SK-N-SH (cell line): Measurements from ENCODE around the gene ZNF335. TPM values are rescaled to one million over a fixed set of nuclear protein-coding genes. Genes with fewer than 3 reads are reported as not detected.

Source experiments
- CTCF ChIA-PET: fragments of 300-600, 350-600 bp; formaldehyde crosslinking; extraction: SDS; loops from one replicate; lab custom pipeline; 2021; lab: Yijun Ruan, JAX
- POLR2A ChIA-PET: fragments of 350-600 bp; sonication (Branson Sonifier 250); formaldehyde crosslinking; extraction: SDS; loops from one replicate; lab custom pipeline; 2020; ENCODE audit warnings: antibody characterized with exemption, inconsistent platforms; lab: Yijun Ruan, JAX
- DNase-seq: peaks from one replicate; pipeline ENCODE4 v3.0.0; 2012
- H2AFZ ChIP-seq: fragments of 200-600 bp; sonication (generic); 2 replicates; pipeline ENCODE4 v1.8.1; 2016; ENCODE audit warnings: antibody characterized with exemption, mild to moderate bottlenecking, low read depth
- H3F3A ChIP-seq: fragments of 200-600 bp; sonication (generic); replicated peaks from 2 replicates; pipeline ENCODE3; 2016; ENCODE audit warnings: antibody characterized with exemption, mild to moderate bottlenecking; ENCODE audit not compliant: insufficient read depth
- H3K27ac ChIP-seq, 2 experiments: fragments of 200-500 bp in 1 of 2; fragments of 200-600 bp in 1 of 2; sonication (Bioruptor generic) in 1 of 2; sonication (generic), shearing (Covaris generic) in 1 of 2; 2 replicates each; pipeline versions ENCODE4 v1.5.1 to v1.6.1; 2014 to 2016; ENCODE audit warnings: low read depth in 2 of 2, inconsistent platforms in 1 of 2, low read length in 1 of 2, mild to moderate bottlenecking in 1 of 2, mixed read lengths in 1 of 2
- H3K27me3 ChIP-seq: fragments of 200-600 bp; sonication (generic), shearing (Covaris generic); 2 replicates; pipeline ENCODE4 v1.6.1; 2016; ENCODE audit warnings: mixed run types; ENCODE audit not compliant: insufficient read depth
- H3K36me3 ChIP-seq, 2 experiments: fragments of 200-500 bp in 1 of 2; fragments of 200-600 bp in 1 of 2; sonication (Bioruptor generic) in 1 of 2; sonication (generic) in 1 of 2; replicated peaks in 1 of 2; 2 replicates each; pipeline versions ENCODE3 to v1.5.1; 2014 to 2016; ENCODE audit warnings: low read length in 1 of 2, mild to moderate bottlenecking in 1 of 2; ENCODE audit not compliant: insufficient read depth in 2 of 2, control insufficient read depth in 1 of 2
- H3K4me1 ChIP-seq, 2 experiments: fragments of 200-500 bp in 1 of 2; fragments of 200-600 bp in 1 of 2; sonication (Bioruptor generic) in 1 of 2; sonication (generic), shearing (Covaris generic) in 1 of 2; 2 replicates each; pipeline versions ENCODE4 v1.5.1 to v1.6.1; 2014 to 2016; ENCODE audit warnings: low read depth in 1 of 2, low read length in 1 of 2, mixed run types in 1 of 2; ENCODE audit not compliant: insufficient read depth in 2 of 2, control insufficient read depth in 1 of 2
- H3K4me2 ChIP-seq: fragments of 200-600 bp; sonication (generic), shearing (Covaris generic); 2 replicates; pipeline ENCODE4 v1.6.1; 2017; ENCODE audit warnings: mixed run types
- H3K4me3 ChIP-seq, 2 experiments: fragments of 200-500 bp in 1 of 2; fragments of 200-600 bp in 1 of 2; sonication (Bioruptor generic) in 1 of 2; sonication (generic), shearing (Covaris generic) in 1 of 2; 2 replicates each; pipeline versions ENCODE4 v1.5.1 to v1.8.1; 2014 to 2016; ENCODE audit warnings: low read depth in 2 of 2, inconsistent platforms in 1 of 2, low read length in 1 of 2, mild to moderate bottlenecking in 1 of 2, mixed read lengths in 1 of 2, moderate library complexity in 1 of 2
- H3K79me2 ChIP-seq: fragments of 200-600 bp; sonication (generic); 2 replicates; pipeline ENCODE4 v1.8.1; 2017; ENCODE audit warnings: mild to moderate bottlenecking; ENCODE audit not compliant: insufficient read depth
- H3K9ac ChIP-seq: fragments of 200-600 bp; sonication (generic); 2 replicates; pipeline ENCODE4 v1.6.1; 2017; ENCODE audit warnings: mixed run types
- H3K9me2 ChIP-seq: fragments of 200-600 bp; sonication (generic); 2 replicates; pipeline ENCODE4 v1.6.1; 2017; ENCODE audit warnings: mixed run types
- H3K9me3 ChIP-seq: fragments of 200-600 bp; sonication (generic); 2 replicates; pipeline ENCODE4 v1.6.1; 2017; ENCODE audit warnings: mixed run types, mild to moderate bottlenecking, moderate library complexity
- H4K20me1 ChIP-seq: fragments of 200-600 bp; sonication (generic); 2 replicates; pipeline ENCODE4 v1.6.1; 2017; ENCODE audit warnings: mild to moderate bottlenecking, mixed run types; ENCODE audit not compliant: insufficient read depth
- EZH2phosphoT487 ChIP-seq: fragments of 200-600 bp; sonication (generic); IDR thresholded peaks from 2 replicates; pipeline ENCODE4 v1.6.1; 2017; ENCODE audit warnings: low read depth, mixed run types, mild to moderate bottlenecking, antibody characterized with exemption, moderate library complexity, borderline replicate concordance
- FOXJ3 ChIP-seq: sonication (generic); formaldehyde crosslinking; IDR thresholded peaks from 2 replicates; pipeline ENCODE4 v1.5.1; 2020; ENCODE audit warnings: mild to moderate bottlenecking, missing genetic modification reagents
- MEF2A ChIP-seq: IDR thresholded peaks from 2 replicates; pipeline ENCODE4 v1.4.0; 2012; ENCODE audit warnings: low read depth, borderline replicate concordance
- NFIC ChIP-seq: IDR thresholded peaks from 2 replicates; pipeline ENCODE4 v1.4.0; 2012; ENCODE audit warnings: borderline replicate concordance
- POLR2AphosphoS5 ChIP-seq: IDR thresholded peaks from 2 replicates; pipeline ENCODE4 v1.6.1; 2012; ENCODE audit warnings: low read depth, low read length
- RCOR1 ChIP-seq: fragments of 150-350 bp; IDR thresholded peaks from 2 replicates; pipeline ENCODE4 v1.6.1; 2017; ENCODE audit warnings: antibody characterized with exemption, low read length
- RFX5 ChIP-seq: IDR thresholded peaks from 2 replicates; pipeline ENCODE4 v1.6.1; 2012; ENCODE audit warnings: mild to moderate bottlenecking, improper control_type of control experiment, low read length
- RXRA ChIP-seq: IDR thresholded peaks from 2 replicates; pipeline ENCODE4 v1.4.0; 2012; ENCODE audit warnings: low read depth, mild to moderate bottlenecking, borderline replicate concordance
- SIN3A ChIP-seq: IDR thresholded peaks from 2 replicates; pipeline ENCODE4 v1.6.1; 2012; ENCODE audit warnings: low read depth, mild to moderate bottlenecking, low read length, moderate library complexity, borderline replicate concordance
- TAF1 ChIP-seq: IDR thresholded peaks from 2 replicates; pipeline ENCODE4 v1.6.1; 2012; ENCODE audit warnings: low read depth, mild to moderate bottlenecking, low read length, moderate library complexity, borderline replicate concordance
- TCF12 ChIP-seq: IDR thresholded peaks from 2 replicates; pipeline ENCODE4 v1.4.0; 2012
- USF1 ChIP-seq: IDR thresholded peaks from 2 replicates; pipeline ENCODE4 v1.4.0; 2012; ENCODE audit warnings: low read depth, borderline replicate concordance
- YY1 ChIP-seq: IDR thresholded peaks from 2 replicates; pipeline ENCODE4 v1.4.0; 2012; ENCODE audit warnings: low read depth, mild to moderate bottlenecking
- WGBS: methylation state at CpG from one replicate; pipeline ENCODE4 v1.1.6; 2017; ENCODE audit warnings: low lambda C conversion rate; 5-methylcytosine and 5-hydroxymethylcytosine counted together
- polyA plus RNA-seq, 3 experiments: library from polyadenylated mRNA; depleted of rRNA; stranded (reverse); fragments of >200 nt; gene quantifications; 2 replicates each; pipeline ENCODE4 v1.2.3, GENCODE V29; 2012
- TF ChIP-seq, protein P1 (sequence below): IDR thresholded peaks from 2 replicates; pipeline ENCODE4 v1.4.0; 2012; ENCODE audit warnings: low read depth, borderline replicate concordance

Gene ZNF335
- polyA plus RNA-seq, 1 of the 3 experiments (the other 2 are of a cell fraction), result 11.7 TPM

- TF ChIP-seq USF1 (no peak), FOXJ3 (CRISPR knock-in tag) (no peak), TAF1 (no peak), RCOR1 (no peak), TCF12 (no peak), EZH2phosphoT487 (no peak), YY1 (no peak), RFX5 (no peak), SIN3A (no peak)
Measured at GRCh38 chr20:46013322-46013828, 41.4 kb upstream of the ZNF335 start (continued).

GRCh38 chr20:46012921-46013320 is 40.9 kb upstream of the ZNF335 start:
- Histone ChIP-seq H3K9ac (no peak overlapping the region), H3K4me2 (no peak overlapping the region), H3K36me3 (no peaks in the 10 kb centered on the region), H3K4me1 (peaks cover 6 to 9% of the 10 kb centered on the region in 2 experiments; a peak in 2 of 4 replicates), H4K20me1 (no peaks in the 10 kb centered on the region), H3K9me3 (no peaks in the 10 kb centered on the region), H3K79me2 (no peaks in the 10 kb centered on the region), H3F3A (no peaks in the 10 kb centered on the region), H3K9me2 (no peaks in the 10 kb centered on the region), H3K4me3 (no peak overlapping the region), H3K27ac (no peak overlapping the region), H2AFZ (no peak overlapping the region), H3K27me3 (no peaks in the 10 kb centered on the region)
- 76% methylated on average over 10 of the region's 10 CpGs for WGBS
- TF ChIP-seq FOXJ3 (CRISPR knock-in tag) (no peak), MEF2A (no peak), NFIC (no peak), RXRA (no peak), YY1 (no peak), TCF12 (no peak), RCOR1 (no peak), POLR2AphosphoS5 (no peak)
- TF ChIP-seq, protein P1, sequence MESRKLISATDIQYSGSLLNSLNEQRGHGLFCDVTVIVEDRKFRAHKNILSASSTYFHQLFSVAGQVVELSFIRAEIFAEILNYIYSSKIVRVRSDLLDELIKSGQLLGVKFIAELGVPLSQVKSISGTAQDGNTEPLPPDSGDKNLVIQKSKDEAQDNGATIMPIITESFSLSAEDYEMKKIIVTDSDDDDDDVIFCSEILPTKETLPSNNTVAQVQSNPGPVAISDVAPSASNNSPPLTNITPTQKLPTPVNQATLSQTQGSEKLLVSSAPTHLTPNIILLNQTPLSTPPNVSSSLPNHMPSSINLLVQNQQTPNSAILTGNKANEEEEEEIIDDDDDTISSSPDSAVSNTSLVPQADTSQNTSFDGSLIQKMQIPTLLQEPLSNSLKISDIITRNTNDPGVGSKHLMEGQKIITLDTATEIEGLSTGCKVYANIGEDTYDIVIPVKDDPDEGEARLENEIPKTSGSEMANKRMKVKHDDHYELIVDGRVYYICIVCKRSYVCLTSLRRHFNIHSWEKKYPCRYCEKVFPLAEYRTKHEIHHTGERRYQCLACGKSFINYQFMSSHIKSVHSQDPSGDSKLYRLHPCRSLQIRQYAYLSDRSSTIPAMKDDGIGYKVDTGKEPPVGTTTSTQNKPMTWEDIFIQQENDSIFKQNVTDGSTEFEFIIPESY, result no peak
- POLR2A ChIA-PET, result no interaction called here
- CTCF ChIA-PET, result interaction anchor here (0.6 to 5.0 kb wide), 22 partner anchors 11 to 336 kb away, joined by 3 to 61 read pairs (median 4); partner anchors contain the start of gene SLC12A5
- DNase-seq, result no peak
